Skin epidermis (tissue), 12 donors: ENCODE data around the gene SOST.

Source experiments
- H3K27ac ChIP-seq, 21 experiments: fragments of 200-600 bp; sonication (generic) in 11 of 21; one replicate each; pipeline ENCODE4 v1.5.0; 2020; ENCODE audit warnings: mild to moderate bottlenecking in 3 of 21, inconsistent platforms in 2 of 21, moderate library complexity in 2 of 21
- H3K4me3 ChIP-seq, 7 experiments: fragments of 200-600 bp; sonication (generic) in 2 of 7; one replicate each; pipeline ENCODE4 v1.5.0; 2020; ENCODE audit warnings: inconsistent platforms in 2 of 7, mild to moderate bottlenecking in 2 of 7, moderate library complexity in 1 of 7

The SOST gene

GRCh38 chr17:43754947-43755346, 3.6 kb downstream of the SOST start:
- Histone ChIP-seq H3K27ac (no peak overlapping the region), H3K4me3 (no peak overlapping the region)

DNA sequence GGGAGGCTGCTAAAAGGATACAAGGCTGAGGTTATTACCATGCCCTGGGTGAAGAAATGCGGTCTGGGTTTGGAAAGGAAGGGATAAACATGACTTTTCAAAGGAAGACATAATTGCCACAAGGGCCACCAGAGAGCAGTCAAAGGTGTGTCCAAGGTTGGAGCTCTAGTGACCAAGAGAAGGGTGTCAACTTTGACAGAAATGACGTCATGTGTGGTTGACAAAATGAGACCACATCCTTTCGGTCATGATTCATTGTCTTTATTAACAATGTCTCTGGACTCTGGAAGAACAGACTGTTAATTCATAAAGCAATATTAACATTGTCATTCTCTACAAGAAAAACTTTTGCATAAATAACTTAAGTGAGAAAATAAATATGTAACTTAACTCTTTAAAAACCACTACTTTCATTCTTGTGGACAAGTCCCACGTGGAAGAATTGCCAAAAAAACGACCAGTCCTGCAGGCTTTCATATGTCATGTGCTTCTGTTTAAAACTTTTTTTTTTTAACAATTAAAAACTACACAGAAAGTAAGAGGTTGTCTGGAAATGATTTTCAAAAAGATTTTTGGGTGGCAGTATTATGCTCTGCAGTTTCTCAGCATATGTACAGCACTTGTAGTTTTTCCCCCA, 5.0 kb downstream of the SOST start:
- Histone ChIP-seq H3K4me3 (no peak overlapping the region), H3K27ac (no peak overlapping the region)

DNA sequence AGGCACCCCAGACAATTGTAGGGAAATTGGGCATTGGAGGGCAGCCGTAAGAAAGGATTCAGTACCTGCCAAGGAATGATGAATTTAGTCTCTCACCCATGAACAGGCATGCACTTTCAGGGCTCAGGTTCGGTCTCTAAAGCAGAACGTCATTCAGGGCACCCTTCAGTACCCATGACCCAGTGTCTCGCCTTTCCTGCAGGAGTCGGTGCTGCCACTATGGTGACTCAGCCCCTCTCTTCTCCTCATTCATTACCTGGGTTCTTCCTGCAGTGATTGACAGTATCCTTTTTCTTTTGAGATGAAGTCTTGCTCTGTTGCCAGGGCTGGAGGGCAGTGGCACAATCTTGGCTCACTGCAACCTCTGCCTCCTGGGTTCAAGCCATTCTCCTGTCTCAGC, 8.4 kb downstream of the SOST start:
- H3K27ac ChIP-seq: no peak overlapping the region

DNA sequence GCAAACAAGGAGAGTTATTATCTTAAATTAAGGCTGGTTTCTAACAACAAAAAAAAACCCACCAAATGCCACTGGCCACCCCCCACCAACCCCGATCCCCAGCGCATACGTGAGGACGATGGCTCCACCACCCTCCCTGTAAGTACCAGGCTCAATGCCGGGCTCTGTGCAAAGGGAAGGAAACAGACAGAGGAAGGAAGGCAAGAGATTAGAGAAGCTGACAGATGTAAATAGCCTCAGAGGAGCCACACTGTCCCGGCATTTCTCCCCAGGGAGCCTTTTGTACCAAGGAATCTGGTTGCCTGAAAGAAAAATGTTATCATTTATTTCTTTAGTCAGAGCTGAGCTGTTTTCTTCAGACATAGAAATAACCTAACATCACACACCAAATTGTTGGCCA, 13.1 kb downstream of the SOST start:
- H3K4me3 ChIP-seq: no peak overlapping the region
- H3K27ac ChIP-seq: no peak overlapping the region

More for the DNA sequence above, 8.4 kb downstream of the SOST start:
- no peak overlapping the region for H3K4me3 ChIP-seq

DNA sequence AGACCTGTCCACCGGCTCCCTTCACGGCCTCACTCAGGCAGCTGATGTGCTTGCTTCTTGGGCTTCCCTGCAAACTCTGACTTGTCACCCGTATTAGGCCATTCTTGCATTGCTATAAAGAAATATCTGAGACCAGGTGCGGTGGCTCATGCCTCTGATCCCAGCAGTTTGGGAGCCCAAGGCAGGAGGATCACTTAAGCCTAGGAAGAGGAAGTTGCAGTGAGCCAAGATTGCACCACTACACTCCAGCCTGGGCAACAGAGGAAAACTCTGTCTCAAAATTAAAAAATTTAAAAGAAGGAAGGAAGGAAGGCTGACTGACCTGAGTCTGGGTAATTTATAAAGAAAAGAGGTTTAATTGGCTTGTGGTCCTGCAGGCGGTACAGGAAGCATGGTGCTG, 17.0 kb downstream of the SOST start:
- Histone ChIP-seq H3K4me3 (no peak overlapping the region), H3K27ac (no peak overlapping the region)

DNA sequence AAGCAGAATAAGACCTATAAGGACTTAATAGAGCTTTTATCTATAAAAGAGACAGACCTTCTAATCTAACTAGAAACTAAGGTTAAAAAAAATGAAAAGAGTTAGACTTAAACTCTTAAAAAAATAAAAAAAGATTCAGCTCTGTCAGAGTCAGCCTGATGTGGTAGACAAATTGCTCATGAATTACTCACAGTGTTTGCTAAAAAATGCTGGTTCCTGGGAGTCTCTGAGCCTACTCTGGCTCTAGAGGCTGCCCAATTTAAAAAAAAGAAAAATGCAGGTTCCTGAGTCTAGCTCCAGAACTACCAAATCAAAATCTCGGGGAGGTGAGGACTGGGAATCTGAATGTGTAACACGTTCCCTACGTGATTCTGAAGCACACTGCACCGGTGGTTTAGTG, 18.1 kb downstream of the SOST start:
- Histone ChIP-seq H3K27ac (peak overlapping the region in 3 of 21 experiments; percentile 35 to 51 (median 43)), H3K4me3 (no peak overlapping the region)

GRCh38 chr17:43737722-43738121, 20.9 kb downstream of the SOST start:
- no peak overlapping the region for H3K27ac ChIP-seq
- no peak overlapping the region for H3K4me3 ChIP-seq

GRCh38 chr17:43736389-43736788, 22.2 kb downstream of the SOST start:
- peak overlapping the region in 2 of 21 experiments; percentile 29 to 57 for H3K27ac ChIP-seq
- no peak overlapping the region for H3K4me3 ChIP-seq

DNA sequence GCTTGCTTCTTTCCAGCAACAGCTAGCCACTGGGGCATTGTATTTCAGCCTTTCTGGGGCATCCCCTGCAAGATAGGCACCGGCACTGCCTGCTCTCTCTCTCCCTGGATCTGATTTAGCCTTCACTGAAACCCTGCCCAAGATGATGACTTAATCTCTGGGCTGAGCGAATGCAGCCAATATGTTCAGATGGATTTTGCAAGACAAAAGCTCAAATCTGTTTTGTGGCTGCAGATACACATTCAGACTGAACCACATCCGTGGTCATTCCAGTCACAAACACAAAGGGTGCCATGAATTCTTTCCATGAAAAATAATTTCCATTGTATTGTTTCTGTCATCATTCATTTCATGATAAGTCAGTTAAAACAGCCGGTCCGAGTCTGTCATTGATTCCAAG, 24.2 kb downstream of the SOST start:
- peak overlapping the region in 5 of 21 experiments; percentile 14 to 61 (median 46) for H3K27ac ChIP-seq

GRCh38 chr17:43733956-43734355, 24.6 kb downstream of the SOST start:
- H3K27ac ChIP-seq: peak overlapping the region in 5 of 21 experiments; percentile 14 to 61 (median 46)

More for the DNA sequence above, 24.2 kb downstream of the SOST start:
- no peak overlapping the region for H3K4me3 ChIP-seq

GRCh38 chr17:43732958-43733357, 25.6 kb downstream of the SOST start:
- no peak overlapping the region for H3K4me3 ChIP-seq

More at GRCh38 chr17:43733956-43734355, 24.6 kb downstream of the SOST start:
- no peak overlapping the region for H3K4me3 ChIP-seq

GRCh38 chr17:43728081-43728480, 30.5 kb downstream of the SOST start:
- H3K27ac ChIP-seq: no peak overlapping the region
- no peak overlapping the region for H3K4me3 ChIP-seq

More at GRCh38 chr17:43732958-43733357, 25.6 kb downstream of the SOST start:
- peak overlapping the region in 1 of 21 experiments; percentile 58 for H3K27ac ChIP-seq

DNA sequence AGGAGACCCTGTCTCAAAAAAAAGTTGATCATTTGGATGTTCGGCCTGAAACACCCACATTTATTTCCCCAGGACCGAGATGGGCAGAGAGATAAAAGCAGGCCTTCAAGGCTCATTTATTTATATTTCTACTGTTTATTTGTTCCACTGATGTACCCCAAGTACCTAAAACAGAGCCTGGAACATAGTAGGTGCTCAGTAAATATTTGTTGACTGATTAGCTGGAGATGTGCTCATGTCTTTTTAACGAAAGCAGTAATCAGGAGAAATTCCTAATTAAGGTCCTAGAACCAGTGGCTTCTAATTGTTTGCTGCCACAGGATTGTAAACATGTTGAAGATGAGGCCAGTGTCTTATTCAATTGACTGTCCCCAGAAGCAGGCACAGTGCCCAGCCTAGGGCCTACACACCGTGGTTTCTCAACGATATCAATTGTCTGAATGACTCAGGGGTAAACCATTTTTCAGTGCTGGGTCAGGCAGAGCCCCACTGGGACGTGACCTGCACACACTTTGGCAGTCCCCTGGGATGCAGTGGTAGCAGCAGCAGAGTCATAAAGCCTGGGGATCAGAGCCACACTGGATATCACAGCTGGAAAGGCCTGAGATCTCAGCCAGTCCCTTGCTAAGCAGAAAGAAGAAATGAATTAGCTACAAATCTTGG, 34.8 kb downstream of the SOST start:
- no peak overlapping the region for H3K4me3 ChIP-seq
- H3K27ac ChIP-seq: no peak overlapping the region

GRCh38 chr17:43722870-43723665, 35.5 kb downstream of the SOST start:
- no peak overlapping the region for H3K4me3 ChIP-seq
- no peak overlapping the region for H3K27ac ChIP-seq

DNA sequence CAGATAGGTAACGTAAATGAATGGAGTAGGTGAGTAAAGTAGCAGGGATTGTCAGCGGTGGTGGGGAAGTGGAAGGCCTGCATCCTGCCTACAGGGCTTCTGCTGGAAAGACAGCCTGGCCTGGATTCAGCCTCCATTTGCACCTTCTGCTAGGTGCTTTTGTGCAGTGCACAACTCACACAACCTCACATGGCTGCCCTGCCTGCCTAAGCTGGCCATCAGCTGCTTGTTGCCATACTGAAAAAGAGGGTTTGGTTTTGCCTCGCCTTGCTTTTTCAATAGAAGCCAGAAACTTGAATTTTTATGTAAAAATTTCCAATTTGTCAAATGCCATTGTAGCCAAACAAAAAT, 36.3 kb downstream of the SOST start:
- Histone ChIP-seq H3K27ac (no peak overlapping the region), H3K4me3 (no peak overlapping the region)

DNA sequence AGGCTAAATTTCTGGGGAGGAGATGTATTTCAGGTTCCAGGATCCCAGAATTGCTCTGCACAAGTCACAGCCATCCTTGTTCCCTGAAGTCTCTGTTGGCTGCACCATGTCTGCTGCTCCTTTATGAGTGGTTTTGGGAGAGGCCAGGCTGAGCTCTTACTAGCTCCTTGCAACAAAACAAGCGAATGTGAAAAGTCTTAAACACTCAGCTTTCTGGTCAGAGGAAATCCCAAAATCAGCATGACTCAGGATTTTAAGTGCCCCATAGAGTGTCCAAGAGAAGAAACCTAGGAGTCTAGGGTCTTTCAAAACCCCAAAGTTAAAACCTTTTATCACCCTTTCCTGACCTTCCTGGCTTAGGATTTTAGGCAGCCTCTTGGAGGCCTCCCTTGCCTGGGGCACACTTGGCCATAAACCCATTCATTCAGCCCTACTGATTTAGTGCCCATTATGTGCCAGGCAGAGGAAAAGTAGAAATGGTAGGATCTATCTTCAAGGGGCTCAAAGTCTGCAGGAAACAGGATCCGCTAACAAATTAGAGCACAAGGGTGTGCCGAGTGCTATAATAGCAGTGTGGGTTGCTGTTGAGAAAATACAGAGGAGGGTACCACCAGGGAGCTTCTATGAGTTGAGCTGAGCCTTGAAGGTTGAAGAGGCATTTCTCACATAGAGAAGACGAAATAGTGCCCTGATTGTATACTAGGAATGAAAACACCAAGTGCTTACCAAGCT, 36.9 kb downstream of the SOST start:
- Histone ChIP-seq H3K27ac (peak overlapping the region in 5 of 21 experiments; percentile 40 to 99 (median 94)), H3K4me3 (no peak overlapping the region)

GRCh38 chr17:43720311-43721060, 38.1 kb downstream of the SOST start:
- Histone ChIP-seq H3K4me3 (peak overlapping the region; percentile 47 to 79 (median 64)), H3K27ac (peak overlapping the region; percentile 89 to 99 (median 96))

GRCh38 chr17:43719578-43719977, 39.0 kb downstream of the SOST start:
- Histone ChIP-seq H3K27ac (peak overlapping the region in 11 of 21 experiments; percentile 4 to 99 (median 98)), H3K4me3 (peak overlapping the region in 2 of 7 experiments; percentile 64 to 67)

DNA sequence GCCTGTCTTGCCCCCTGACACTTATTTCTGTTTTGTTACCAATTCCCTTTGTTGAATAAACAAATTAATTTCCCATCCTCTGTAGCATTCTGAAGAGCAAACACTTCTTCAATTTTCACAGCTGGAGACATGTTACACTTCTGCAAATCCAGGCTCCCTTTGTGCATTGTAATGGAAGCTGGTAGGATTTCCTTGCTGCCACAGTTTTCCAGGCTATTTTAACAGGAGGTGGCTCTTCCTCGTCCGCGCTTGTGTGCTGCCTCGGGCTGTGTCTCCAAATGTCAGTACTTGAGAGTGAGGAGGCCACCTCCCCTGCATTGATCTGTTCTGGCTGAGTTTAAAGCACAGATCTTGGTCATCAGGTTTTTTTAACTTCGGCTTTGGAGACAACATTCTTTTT, 40.0 kb downstream of the SOST start:
- Histone ChIP-seq H3K4me3 (no peak overlapping the region), H3K27ac (peak overlapping the region in 1 of 21 experiments; percentile 33)
